ENCODE measurements around the gene C1orf21. TPM values are rescaled to one million over a fixed set of nuclear protein-coding genes. Genes with fewer than 3 reads are reported as not detected.

The C1orf21 gene
- total and polyA plus RNA-seq, 2 donors (not counting 1 experiment from before 2014, with no cell fraction given), result under 0.01 to 0.32 TPM

DNA sequence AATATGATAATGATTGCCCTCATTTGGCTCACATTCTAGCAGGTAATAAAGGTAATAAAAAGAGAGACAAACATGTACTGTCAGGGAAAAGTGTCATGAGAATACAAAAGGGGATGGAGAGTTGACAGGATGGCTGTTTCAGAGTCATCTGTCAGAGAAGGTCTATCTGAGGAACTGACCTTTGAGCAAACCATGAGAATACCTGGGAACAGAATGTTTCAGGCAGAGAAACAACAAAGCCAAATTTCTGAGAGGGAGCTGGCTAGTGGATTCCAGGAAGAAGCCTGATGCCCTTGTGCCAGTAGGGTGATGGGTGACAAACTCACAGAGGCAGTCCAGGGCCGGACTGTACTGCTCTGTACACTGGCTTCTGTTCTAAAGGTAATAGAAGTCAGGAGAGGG, 107.2 kb downstream of the C1orf21 start:
- no peaks in the 10 kb centered on the region for H3K9me3 ChIP-seq (ENCODE audit: control extremely low read depth in 1 of 3, control insufficient read depth in 2 of 3, insufficient read depth in 1 of 3, low read length in 2 of 3)
- H3K27ac Mint-ChIP-seq, result no peak overlapping the region
- H3K4me3 ChIP-seq (ENCODE audit: control extremely low read depth in 1 of 5, extremely low read depth in 1 of 5, insufficient read depth in 1 of 5, low read depth in 2 of 5, low read length in 4 of 5), result no peak overlapping the region
- no peaks in the 10 kb centered on the region for H3K27me3 Mint-ChIP-seq
- H3K9me3 Mint-ChIP-seq (ENCODE audit: insufficient read depth), result no peaks in the 10 kb centered on the region
- H2AFZ ChIP-seq (ENCODE audit: insufficient read depth, low read depth, low read length, poor library complexity, severe bottlenecking), result no peak overlapping the region
- no peaks in the 10 kb centered on the region for H4K20me1 ChIP-seq (ENCODE audit: control insufficient read depth, insufficient read depth, low read length, poor library complexity, severe bottlenecking)
- TF ChIP-seq, protein P1, sequence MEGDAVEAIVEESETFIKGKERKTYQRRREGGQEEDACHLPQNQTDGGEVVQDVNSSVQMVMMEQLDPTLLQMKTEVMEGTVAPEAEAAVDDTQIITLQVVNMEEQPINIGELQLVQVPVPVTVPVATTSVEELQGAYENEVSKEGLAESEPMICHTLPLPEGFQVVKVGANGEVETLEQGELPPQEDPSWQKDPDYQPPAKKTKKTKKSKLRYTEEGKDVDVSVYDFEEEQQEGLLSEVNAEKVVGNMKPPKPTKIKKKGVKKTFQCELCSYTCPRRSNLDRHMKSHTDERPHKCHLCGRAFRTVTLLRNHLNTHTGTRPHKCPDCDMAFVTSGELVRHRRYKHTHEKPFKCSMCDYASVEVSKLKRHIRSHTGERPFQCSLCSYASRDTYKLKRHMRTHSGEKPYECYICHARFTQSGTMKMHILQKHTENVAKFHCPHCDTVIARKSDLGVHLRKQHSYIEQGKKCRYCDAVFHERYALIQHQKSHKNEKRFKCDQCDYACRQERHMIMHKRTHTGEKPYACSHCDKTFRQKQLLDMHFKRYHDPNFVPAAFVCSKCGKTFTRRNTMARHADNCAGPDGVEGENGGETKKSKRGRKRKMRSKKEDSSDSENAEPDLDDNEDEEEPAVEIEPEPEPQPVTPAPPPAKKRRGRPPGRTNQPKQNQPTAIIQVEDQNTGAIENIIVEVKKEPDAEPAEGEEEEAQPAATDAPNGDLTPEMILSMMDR (IDR thresholded peaks at IDR 0.05), result no peak
- TF ChIP-seq EZH2 (IDR thresholded peaks at IDR 0.05; ENCODE audit: borderline replicate concordance, insufficient read depth, low read depth, low read length, poor library complexity, severe bottlenecking), result no peak
- H3K4me1 Mint-ChIP-seq, result peaks cover 5% of the 10 kb centered on the region
- peaks cover 0 to 2% of the 10 kb centered on the region in 2 donors for H3K4me1 ChIP-seq (ENCODE audit: control insufficient read depth in 2 of 2, insufficient read depth in 2 of 2, low read length in 2 of 2)
- no peak for ATAC-seq (ENCODE audit: low read depth)
- H3K36me3 ChIP-seq (replicated peaks in 1 of 2; ENCODE audit: control extremely low read depth in 1 of 2, control insufficient read depth in 1 of 2, extremely low read depth in 1 of 2, insufficient read depth in 2 of 2, low read length in 1 of 2), result no peaks in the 10 kb centered on the region
- H3K4me2 ChIP-seq (replicated peaks; ENCODE audit: low read depth, low read length, poor library complexity, severe bottlenecking), result no peak overlapping the region
- ChIA-PET CTCF (no interaction called here), POLR2A (no interaction called here)
- no peaks in the 10 kb centered on the region for H3K79me2 ChIP-seq (ENCODE audit: control insufficient read depth, insufficient read depth, low read length)
- no peak overlapping the region for H3K4me3 Mint-ChIP-seq
- H3K27ac ChIP-seq (ENCODE audit: low read length in 2 of 2), result no peak overlapping the region
- WGBS (ENCODE audit: insufficient coverage), result 87% methylated on average over 1 of the region's 1 CpG
- DNase-seq, result no peak
- no peaks in the 10 kb centered on the region for H3K27me3 ChIP-seq (replicated peaks in 1 of 4; ENCODE audit: control extremely low read depth in 1 of 4, control insufficient read depth in 3 of 4, insufficient read depth in 4 of 4, low read length in 3 of 4)
- no peak overlapping the region for H3K9ac ChIP-seq (ENCODE audit: low read length)
- intact Hi-C loops (cut with micrococcal nuclease), result no loop called here

DNA sequence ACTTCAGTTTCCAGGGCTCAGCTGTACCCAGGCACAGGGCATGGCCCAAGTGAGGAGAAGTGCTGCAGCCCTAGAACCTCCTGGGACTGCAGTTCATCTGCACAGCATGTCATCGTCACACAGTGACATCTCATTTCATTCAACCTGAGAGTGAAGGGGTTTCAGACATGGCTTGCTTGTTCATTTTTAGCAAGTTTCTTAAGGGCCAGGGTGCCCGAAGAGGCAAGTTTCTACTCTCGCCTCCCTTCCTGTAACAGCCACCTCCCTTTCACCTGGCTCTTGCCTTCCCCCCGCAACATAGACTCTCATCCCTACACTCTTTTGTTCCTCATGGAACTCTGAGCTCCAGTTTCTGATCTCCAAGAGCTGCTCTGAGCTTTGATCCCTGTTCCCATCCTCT, 108.1 kb downstream of the C1orf21 start:
- intact Hi-C loops (cut with micrococcal nuclease), result no loop called here

More for the DNA sequence above, 108.1 kb downstream of the C1orf21 start:
- no peak overlapping the region for H3K4me2 ChIP-seq (replicated peaks; ENCODE audit: low read depth, low read length, poor library complexity, severe bottlenecking)
- no peaks in the 10 kb centered on the region for H3K36me3 ChIP-seq (replicated peaks in 1 of 2; ENCODE audit: control extremely low read depth in 1 of 2, control insufficient read depth in 1 of 2, extremely low read depth in 1 of 2, insufficient read depth in 2 of 2, low read length in 1 of 2)
- TF ChIP-seq, protein P1 (IDR thresholded peaks at IDR 0.05), result no peak
- TF ChIP-seq EZH2 (IDR thresholded peaks at IDR 0.05; ENCODE audit: borderline replicate concordance, insufficient read depth, low read depth, low read length, poor library complexity, severe bottlenecking), result no peak
- H3K9me3 Mint-ChIP-seq (ENCODE audit: insufficient read depth), result no peaks in the 10 kb centered on the region
- H3K27ac ChIP-seq (ENCODE audit: low read length in 2 of 2), result no peak overlapping the region
- no peaks in the 10 kb centered on the region for H3K27me3 Mint-ChIP-seq
- H3K9ac ChIP-seq (ENCODE audit: low read length), result no peak overlapping the region
- ChIA-PET POLR2A (no interaction called here), CTCF (no interaction called here)
- peaks cover 0 to 2% of the 10 kb centered on the region in 2 donors for H3K4me1 ChIP-seq (ENCODE audit: control insufficient read depth in 2 of 2, insufficient read depth in 2 of 2, low read length in 2 of 2)
- no peaks in the 10 kb centered on the region for H4K20me1 ChIP-seq (ENCODE audit: control insufficient read depth, insufficient read depth, low read length, poor library complexity, severe bottlenecking)
- H2AFZ ChIP-seq (ENCODE audit: insufficient read depth, low read depth, low read length, poor library complexity, severe bottlenecking), result no peak overlapping the region
- WGBS (ENCODE audit: insufficient coverage), result 78% methylated on average over 3 of the region's 4 CpGs
- no peak overlapping the region for H3K4me3 ChIP-seq (ENCODE audit: control extremely low read depth in 1 of 5, extremely low read depth in 1 of 5, insufficient read depth in 1 of 5, low read depth in 2 of 5, low read length in 4 of 5)
- no peak for ATAC-seq (ENCODE audit: low read depth)
- H3K79me2 ChIP-seq (ENCODE audit: control insufficient read depth, insufficient read depth, low read length), result no peaks in the 10 kb centered on the region
- no peak for DNase-seq
- H3K27ac Mint-ChIP-seq, result no peak overlapping the region
- H3K4me3 Mint-ChIP-seq, result no peak overlapping the region
- no peaks in the 10 kb centered on the region for H3K27me3 ChIP-seq (replicated peaks in 1 of 4; ENCODE audit: control extremely low read depth in 1 of 4, control insufficient read depth in 3 of 4, insufficient read depth in 4 of 4, low read length in 3 of 4)
- H3K4me1 Mint-ChIP-seq, result peaks cover 5% of the 10 kb centered on the region
- no peaks in the 10 kb centered on the region for H3K9me3 ChIP-seq (ENCODE audit: control extremely low read depth in 1 of 3, control insufficient read depth in 2 of 3, insufficient read depth in 1 of 3, low read length in 2 of 3)
